ENCODE results near the gene DEFB131A.
"Not testable (repeated sequence)": the region's sequence is repeated elsewhere in the genome, so short reads cannot be mapped to it uniquely, and the experiment has no call there.

The DEFB131A gene

DNA sequence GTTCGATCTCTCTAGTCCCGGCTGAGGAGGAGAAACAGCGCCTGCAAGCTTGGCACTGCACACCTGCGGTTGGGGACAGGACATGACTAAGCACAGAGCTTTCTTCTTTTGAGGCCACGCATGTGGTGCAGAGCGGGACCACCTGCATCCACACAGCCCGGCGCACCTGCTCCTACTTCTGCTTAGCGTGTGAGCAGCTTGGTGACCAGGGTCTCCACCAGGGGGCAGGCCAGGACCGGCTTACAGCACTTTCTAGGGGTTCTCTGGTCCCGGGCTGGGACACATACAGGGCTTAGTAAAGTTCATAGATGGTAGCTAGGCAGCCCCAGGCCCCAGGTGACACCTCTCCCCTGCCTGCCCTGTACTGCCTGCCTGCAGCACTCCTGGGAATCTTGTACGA is 51.2 kb downstream of the DEFB131A start:
- peak; percentile 90 for DNase-seq

DNA sequence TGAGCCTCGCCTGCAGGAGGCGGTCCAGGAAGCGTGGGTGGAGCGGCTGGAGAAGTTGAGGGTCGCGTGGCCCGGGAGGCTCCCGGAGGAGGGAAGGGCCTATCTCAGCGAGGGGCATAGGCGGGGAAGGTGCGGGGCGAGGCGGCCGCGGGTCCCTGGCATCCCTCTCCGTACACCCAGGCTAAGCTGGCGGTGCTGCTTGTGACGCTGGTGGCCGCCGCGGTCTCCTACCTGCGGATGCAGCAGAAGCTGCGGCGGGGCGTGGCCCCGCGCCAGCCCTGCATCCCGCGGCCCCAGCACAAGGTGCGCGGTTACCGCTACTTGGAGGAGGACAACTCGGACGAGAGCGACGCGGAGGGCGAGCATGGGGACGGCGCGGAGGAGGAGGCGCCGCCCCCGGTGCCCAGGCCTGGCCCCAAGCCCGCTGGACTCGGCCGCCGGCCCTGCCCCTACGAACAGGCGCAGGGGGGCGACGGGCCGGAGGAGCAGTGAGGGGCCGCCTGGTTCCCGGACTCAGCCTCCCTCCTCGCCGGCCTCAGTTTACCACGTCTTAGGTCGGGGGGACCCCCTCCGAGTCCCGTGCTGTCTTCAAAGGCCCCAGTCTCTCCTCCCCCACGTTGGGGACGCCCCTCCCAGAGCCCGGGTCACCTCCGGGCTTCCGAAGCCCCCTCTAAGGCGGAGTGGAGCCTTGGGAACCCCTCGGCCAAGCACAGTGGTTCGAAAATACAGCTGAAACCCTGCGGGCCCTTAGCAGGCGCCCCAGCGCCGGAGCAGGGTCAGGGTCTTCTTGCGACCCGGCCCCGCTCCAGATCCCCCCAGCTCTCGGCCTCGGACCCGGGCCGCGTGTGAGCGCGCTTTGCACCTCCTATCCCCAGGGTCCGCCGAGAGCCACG is 53.6 kb downstream of the DEFB131A start:
- DNase-seq, result not testable (repeated sequence)

DNA sequence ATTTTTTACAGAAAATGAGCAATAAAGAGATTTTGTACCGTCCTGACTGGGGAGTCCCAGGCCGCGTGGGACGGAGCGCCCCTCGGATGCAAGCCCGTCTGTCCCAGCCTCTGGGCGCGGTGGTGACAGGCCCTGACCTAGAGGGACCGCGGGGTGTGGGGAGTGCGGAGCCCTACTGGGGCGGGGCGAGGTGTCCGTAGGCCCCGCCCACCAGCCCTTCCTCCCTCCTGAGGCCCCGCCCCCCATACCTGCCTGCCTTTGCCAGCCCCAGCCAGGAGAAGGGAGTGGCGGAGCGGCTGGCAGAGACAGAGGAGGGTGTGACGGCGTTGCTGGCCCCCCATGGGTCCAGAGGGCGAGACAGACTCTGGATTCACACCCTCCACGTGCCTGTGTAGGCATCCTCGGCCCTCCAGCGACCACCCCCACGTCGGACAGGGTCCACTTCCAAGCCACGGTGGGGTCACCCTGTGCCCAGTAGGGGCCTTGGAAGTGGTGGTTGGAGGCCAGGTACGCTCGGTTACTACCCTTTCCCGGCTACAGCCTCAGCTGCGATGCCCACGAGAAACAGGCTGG is 54.3 kb downstream of the DEFB131A start:
- DNase-seq, result not testable (repeated sequence)

DNA sequence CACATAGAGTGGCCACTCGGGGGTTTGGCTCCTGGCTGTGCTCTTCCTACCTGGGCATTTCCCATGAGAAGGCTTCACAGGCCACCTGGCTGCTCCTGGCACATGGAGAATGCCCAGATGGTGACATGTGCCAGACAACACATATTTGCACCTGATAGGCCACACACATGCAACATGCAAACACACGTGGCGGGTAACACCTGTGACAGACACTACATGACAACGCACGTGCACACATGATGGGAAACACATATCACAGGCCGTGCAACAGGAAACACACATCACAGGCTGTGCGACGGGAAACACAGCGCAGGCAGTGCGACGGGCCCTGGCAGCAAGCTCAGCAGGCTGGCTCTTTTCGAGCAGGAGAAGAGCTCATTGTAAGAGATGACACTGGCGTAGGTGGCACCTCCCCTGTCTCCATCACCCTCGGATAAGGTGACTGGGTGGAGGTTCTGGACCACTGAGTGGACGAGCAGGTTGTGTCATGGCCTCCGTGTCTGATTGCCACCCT is 55.8 kb downstream of the DEFB131A start:
- DNase-seq, result not testable (repeated sequence)
